Posterior cingulate gyrus (tissue), 11 donors: Measurements from ENCODE around the gene KRT86.
"Not testable (repeated sequence)": the region's sequence is repeated elsewhere in the genome, so short reads cannot be mapped to it uniquely, and the experiment has no call there.

ENCODE experiments used
- DNase-seq, 10 donors: peaks; one replicate each; pipeline versions ENCODE4 v3.0.0 to v3.0.0-alpha.2; 2020 to 2021; ENCODE audit warnings: mixed read lengths in 3 of 10
- intact Hi-C: fragments of 100-400 bp; cut with DNase I; formaldehyde crosslinking; loops from one replicate; pipeline ENCODE4 v1.15.1; 2023

The KRT86 gene

GRCh38 chr12:52238207-52238840 is 36.1 kb upstream of the KRT86 start:
- DNase-seq, result no peak
- intact Hi-C loops, result no loop called here

GRCh38 chr12:52238916-52239646 is 35.4 kb upstream of the KRT86 start:
- no peak for DNase-seq
- intact Hi-C loops, result no loop called here

- no peak for DNase-seq
- intact Hi-C loops, result no loop called here
Observed at GRCh38 chr12:52239767-52240166, 34.7 kb upstream of the KRT86 start.

GRCh38 chr12:52240247-52240646 is 34.2 kb upstream of the KRT86 start:
- DNase-seq, intact Hi-C loops: not testable (repeated sequence)

GRCh38 chr12:52241205-52241842 is 33.1 kb upstream of the KRT86 start:
- no peak for DNase-seq
- intact Hi-C loops, result no loop called here

- DNase-seq, result peak in 1 of 10 donors; percentile 5
- intact Hi-C loops, result no loop called here
Observed at GRCh38 chr12:52242442-52243258, 31.8 kb upstream of the KRT86 start.

GRCh38 chr12:52243259-52243855 is 31.1 kb upstream of the KRT86 start:
- intact Hi-C loops, result no loop called here
- no peak for DNase-seq

GRCh38 chr12:52243856-52244614 is 30.4 kb upstream of the KRT86 start:
- intact Hi-C loops, result no loop called here
- DNase-seq, result peak in 1 of 10 donors; percentile 55

- DNase-seq, result no peak
- intact Hi-C loops, result no loop called here
Observed at GRCh38 chr12:52244615-52244994, 29.8 kb upstream of the KRT86 start.

GRCh38 chr12:52245259-52245961 is 29.0 kb upstream of the KRT86 start:
- intact Hi-C loops, result no loop called here
- no peak for DNase-seq

GRCh38 chr12:52245962-52246569 is 28.4 kb upstream of the KRT86 start:
- no peak for DNase-seq
- intact Hi-C loops, result no loop called here

GRCh38 chr12:52246720-52247621 is 27.5 kb upstream of the KRT86 start:
- DNase-seq, result no peak
- intact Hi-C loops, result no loop called here

- DNase-seq, result no peak
- intact Hi-C loops, result no loop called here
Observed at GRCh38 chr12:52247622-52248540, 26.6 kb upstream of the KRT86 start.

- DNase-seq, result peak in 9 of 10 donors; percentile 19 to 87 (median 43)
- intact Hi-C loops, result no loop called here
Observed at GRCh38 chr12:52248541-52249461, 25.6 kb upstream of the KRT86 start.

GRCh38 chr12:52249511-52250047 is 24.9 kb upstream of the KRT86 start:
- peak in 2 of 10 donors; percentile 1 to 55 for DNase-seq
- intact Hi-C loops, result no loop called here
